ENCODE data around the gene GINM1.

GINM1 gene

DNA sequence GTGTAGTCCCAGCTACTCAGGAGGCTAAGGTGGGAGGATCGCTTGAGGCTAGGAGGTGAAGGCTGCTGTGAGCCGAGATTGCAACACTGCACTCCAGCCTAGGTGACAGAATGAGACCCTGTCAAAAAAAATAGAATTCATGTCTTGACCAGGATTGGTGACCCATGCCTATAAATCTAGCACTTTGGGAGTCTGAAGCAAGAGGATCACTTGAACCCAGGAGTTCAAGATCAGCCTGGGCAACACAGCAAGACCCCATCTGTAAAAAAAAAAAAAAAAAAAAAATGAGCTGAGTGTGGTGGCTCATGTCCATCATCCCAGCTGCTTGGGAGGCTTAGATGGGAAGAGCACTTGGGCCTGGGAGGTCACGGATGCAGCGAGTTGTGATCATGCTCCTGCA, 34.3 kb downstream of the GINM1 start:
- DNase-seq: no peak

DNA sequence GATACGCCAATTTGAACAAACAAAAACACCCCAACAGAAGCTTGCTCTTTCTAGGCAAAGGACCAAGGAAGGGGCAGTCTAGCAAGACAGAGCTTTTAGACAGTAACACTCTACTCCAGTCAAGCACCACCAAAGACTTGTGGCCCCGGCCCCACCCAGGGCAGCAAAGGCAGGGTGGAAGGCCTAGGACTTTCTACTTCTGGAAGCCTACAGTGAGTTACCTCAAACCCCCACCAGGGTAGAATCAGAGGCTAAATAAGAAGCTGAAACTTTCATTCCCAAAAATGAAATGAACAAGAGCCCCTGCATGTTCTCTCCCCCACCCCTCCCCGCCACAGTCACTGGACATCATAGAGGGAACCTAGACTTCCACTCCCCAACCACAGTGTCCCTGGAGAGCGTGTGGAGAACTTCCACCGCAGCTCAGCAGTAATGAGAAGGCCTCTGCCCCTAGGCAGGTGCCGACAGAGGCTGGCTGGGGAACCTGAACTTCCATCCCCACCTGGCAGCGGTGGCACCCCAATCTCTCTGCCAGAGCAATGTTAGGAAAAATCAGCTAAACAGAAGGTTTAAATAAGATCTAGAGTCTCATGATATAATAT, 42.3 kb downstream of the GINM1 start:
- no peak for DNase-seq

DNA sequence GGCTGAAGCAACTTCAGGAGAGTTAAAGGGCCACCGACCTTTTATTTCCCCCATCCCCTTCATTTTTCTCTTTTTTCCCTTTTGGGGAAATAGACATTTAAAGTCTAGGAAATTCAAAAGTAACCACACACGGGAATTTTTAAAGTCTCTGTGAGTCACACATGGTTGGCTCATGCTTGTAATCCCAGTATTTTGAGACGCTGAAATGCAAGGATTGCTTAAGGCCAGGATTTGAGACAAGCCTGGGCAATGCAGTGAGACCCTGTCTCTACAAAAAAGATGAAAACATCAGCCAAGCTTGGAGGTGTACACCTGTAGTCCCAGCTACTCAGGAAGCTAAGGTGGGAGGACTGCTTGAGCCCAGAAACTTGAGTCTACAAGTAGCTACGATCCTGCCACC, 48.2 kb downstream of the GINM1 start:
- no peak for DNase-seq

DNA sequence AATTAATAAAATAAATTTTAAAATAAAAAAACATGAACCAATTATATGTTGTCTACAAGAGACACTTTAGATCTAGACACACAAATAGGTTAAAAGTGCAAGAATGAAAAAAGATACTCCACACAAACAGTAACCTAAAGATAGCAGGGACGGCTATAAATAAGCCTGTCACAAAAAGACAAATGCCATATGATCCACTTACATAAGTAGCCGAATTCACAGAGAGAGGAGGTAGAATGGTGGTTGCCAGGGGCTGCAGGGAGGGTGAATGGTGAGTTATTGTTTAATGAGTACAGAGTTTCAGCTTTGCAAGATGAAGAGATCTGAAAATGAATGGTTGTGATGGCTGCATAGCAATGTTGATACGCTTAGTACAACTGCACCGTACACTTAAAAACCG, 49.6 kb downstream of the GINM1 start:
- DNase-seq: no peak

DNA sequence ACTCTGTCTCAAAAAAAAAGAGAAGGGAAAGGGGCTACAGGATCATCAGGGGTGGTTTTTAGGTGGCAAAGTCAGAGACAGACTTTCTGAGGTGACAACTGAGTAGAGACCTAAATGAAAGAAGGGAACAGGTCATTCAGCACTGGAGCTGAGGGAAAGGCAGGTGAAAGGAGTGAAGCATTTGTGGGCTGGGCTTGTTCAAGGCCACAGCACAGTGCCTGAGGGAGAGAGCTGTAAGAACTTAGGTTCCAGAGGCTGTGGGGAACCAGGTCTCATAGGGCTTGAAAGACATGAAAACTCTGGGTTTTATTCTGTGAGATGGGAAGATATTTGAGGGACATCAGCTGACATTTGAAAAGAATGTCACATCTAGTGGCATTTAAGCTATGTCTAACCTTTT, 61.5 kb downstream of the GINM1 start:
- no peak for DNase-seq

DNA sequence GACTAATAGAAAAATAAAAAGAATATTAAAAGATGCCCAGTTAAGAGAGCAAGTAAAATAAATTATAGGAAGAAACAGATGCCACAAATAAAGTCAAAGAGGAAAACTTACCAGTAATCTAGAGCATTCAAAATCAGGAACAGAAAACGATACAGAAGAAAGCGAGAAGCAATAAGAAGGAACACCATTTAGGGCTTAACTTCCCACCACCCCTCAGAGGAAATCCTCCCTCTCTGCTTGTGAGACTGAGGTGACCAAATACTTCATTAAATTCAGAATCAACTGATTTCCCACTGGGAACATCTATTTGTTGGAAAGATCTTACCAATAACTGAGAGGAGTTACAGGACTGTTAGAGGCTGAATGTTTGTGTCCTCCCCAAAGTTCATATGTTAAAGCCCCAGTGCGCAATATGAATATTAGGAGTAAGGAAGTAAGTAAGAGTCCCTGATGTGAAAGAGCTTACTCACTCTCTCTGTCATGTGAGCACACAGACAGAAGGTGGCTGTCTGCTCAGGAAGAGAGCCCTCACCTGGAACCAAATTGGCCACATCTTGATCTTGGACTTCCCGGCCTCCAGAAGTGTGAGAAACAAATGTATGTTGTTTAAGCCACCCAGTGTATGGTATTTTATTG, 62.8 kb downstream of the GINM1 start:
- no peak for DNase-seq

DNA sequence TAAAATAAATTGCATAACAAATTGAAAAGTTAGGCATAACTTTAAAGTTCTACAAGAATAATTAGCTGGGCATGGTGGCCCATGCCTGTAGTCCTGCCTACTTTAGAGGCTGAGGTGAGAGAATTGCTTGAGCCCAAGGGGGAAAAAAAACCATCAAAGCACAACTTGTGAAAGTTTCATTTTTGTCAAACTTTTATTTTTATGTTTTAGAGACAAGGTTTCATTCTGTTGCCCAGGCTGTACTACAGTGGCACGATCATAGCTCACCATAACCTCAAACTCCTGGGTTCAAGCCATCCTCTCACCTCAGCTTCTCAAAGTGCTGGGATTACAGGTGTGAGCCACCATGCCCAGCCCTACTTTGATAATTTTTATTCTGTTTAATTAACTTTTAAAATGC, 68.1 kb downstream of the GINM1 start:
- DNase-seq: no peak

DNA sequence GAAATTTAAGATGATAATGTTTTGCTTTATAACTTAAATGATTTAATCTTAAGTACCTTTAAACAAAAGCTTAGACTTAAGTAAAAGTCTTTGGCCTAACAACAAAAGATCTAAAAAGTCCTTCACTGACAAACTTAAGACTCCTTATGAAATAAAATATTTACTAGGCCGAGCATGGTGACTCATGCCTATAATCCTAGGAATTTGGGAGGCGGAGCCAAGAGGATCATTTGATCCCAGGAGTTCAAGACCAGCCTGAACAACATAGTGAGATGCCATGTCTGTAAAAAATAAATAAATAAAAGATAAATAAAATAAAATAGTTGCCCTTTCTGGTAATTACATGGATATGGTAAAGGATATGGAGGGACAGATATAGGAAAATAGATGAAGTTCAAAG, 69.9 kb downstream of the GINM1 start:
- DNase-seq: no peak
